MM.1S (cell line): Measurements from ENCODE around the gene LY6G6C.

Source experiments
- DNase-seq: peaks from one replicate; pipeline ENCODE4 v3.0.0-alpha.2; 2015
- H2AFZ ChIP-seq: fragments of 300-600 bp; sonication (generic); 2 replicates; pipeline ENCODE4 v1.6.0; 2016; ENCODE audit warnings: antibody characterized with exemption, low read length
- H3F3A ChIP-seq: fragments of 300-600 bp; sonication (generic); 2 replicates; pipeline ENCODE4 v1.6.1; 2016; ENCODE audit warnings: mild to moderate bottlenecking, antibody characterized with exemption, low read length, moderate library complexity, mixed read lengths; ENCODE audit not compliant: insufficient read depth
- H3K27ac ChIP-seq: fragments of 300-600 bp; sonication (generic); 2 replicates; pipeline ENCODE4 v1.5.1; 2016; ENCODE audit warnings: mild to moderate bottlenecking, low read length
- H3K27me3 ChIP-seq: fragments of 300-600 bp; sonication (generic); replicated peaks from 2 replicates; pipeline ENCODE4 v1.6.0; 2016; ENCODE audit warnings: low read length; ENCODE audit not compliant: insufficient read depth
- H3K36me3 ChIP-seq: fragments of 300-600 bp; sonication (generic); replicated peaks from 2 replicates; pipeline ENCODE4 v1.6.1; 2016; ENCODE audit warnings: mild to moderate bottlenecking, low read length, mixed read lengths; ENCODE audit not compliant: insufficient read depth
- H3K4me1 ChIP-seq: fragments of 300-600 bp; sonication (generic); 2 replicates; pipeline ENCODE4 v1.6.1; 2016; ENCODE audit warnings: low read length, mixed read lengths
- H3K4me2 ChIP-seq: fragments of 300-600 bp; sonication (generic); 2 replicates; pipeline ENCODE4 v1.6.0; 2016; ENCODE audit warnings: low read depth, low read length
- H3K4me3 ChIP-seq: fragments of 300-600 bp; sonication (generic); 2 replicates; pipeline ENCODE4 v1.5.1; 2016; ENCODE audit warnings: low read length, mixed read lengths
- H3K79me2 ChIP-seq: fragments of 300-600 bp; sonication (generic); 2 replicates; pipeline ENCODE4 v1.6.1; 2016; ENCODE audit warnings: mixed run types, low read length, mixed read lengths
- H3K9ac ChIP-seq: fragments of 300-600 bp; sonication (generic); 2 replicates; pipeline ENCODE4 v1.6.1; 2016; ENCODE audit warnings: low read length, mixed read lengths
- H3K9me2 ChIP-seq: fragments of 300-600 bp; sonication (generic); replicated peaks from 2 replicates; pipeline ENCODE4 v1.6.1; 2016; ENCODE audit warnings: mild to moderate bottlenecking, low read length, mixed read lengths; ENCODE audit not compliant: insufficient read depth
- H3K9me3 ChIP-seq: fragments of 300-600 bp; sonication (generic); replicated peaks from 2 replicates; pipeline ENCODE4 v1.6.1; 2016; ENCODE audit warnings: mild to moderate bottlenecking, low read length, mixed read lengths; ENCODE audit not compliant: insufficient read depth
- H4K20me1 ChIP-seq: fragments of 300-600 bp; sonication (generic); 2 replicates; pipeline ENCODE4 v1.6.1; 2016; ENCODE audit warnings: mild to moderate bottlenecking, low read length, moderate library complexity, mixed read lengths; ENCODE audit not compliant: insufficient read depth
- CTCF ChIP-seq: fragments of 300-600 bp; sonication (generic); IDR thresholded peaks from 2 replicates; pipeline ENCODE4 v1.5.1; 2016; ENCODE audit warnings: antibody characterized with exemption, low read length, mixed read lengths
- EZH2 ChIP-seq: fragments of 300-600 bp; sonication (generic); optimal IDR thresholded peaks from 2 replicates; pipeline ENCODE3; 2017; ENCODE audit warnings: low read depth, mild to moderate bottlenecking, antibody characterized with exemption, low read length, mixed read lengths
- EZH2phosphoT487 ChIP-seq: fragments of 300-600 bp; sonication (generic); IDR thresholded peaks from 2 replicates; pipeline ENCODE4 v1.6.1; 2018; ENCODE audit warnings: antibody characterized with exemption, low read length

Gene LY6G6C

DNA sequence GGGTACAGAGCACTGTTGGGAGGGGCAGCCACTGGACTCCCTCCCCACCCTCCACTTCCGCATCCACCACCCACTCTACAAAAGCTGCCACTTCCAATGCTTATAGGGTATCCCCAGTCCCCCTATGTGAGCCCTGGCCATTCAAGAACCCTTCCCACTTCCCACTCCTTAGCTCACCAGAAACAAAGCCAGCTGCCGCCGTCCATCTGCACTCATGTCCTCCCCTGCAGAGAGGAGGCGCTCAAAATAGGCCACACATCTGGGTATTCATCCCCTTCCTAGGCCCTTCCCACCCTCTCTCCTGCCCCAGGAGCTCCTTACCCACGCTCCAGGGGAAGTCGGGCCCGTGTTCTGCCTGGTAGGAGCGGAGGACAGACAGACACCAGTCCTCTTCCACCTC lies 34.2 kb downstream of the LY6G6C start:
- H3K27me3 ChIP-seq: no peaks in the 10 kb centered on the region
- DNase-seq: no peak
- H3K9me2 ChIP-seq: no peaks in the 10 kb centered on the region
- H4K20me1 ChIP-seq: no peaks in the 10 kb centered on the region
- H2AFZ ChIP-seq: no peak overlapping the region
- no peaks in the 10 kb centered on the region for H3F3A ChIP-seq
- TF ChIP-seq EZH2phosphoT487: no peak
- no peak for TF ChIP-seq CTCF
- no peak for TF ChIP-seq EZH2
- H3K9ac ChIP-seq: no peak overlapping the region
- no peak overlapping the region for H3K4me3 ChIP-seq
- no peaks in the 10 kb centered on the region for H3K79me2 ChIP-seq
- H3K36me3 ChIP-seq: no peaks in the 10 kb centered on the region
- H3K27ac ChIP-seq: no peak overlapping the region
- H3K9me3 ChIP-seq: no peaks in the 10 kb centered on the region
- H3K4me1 ChIP-seq: no peaks in the 10 kb centered on the region
- H3K4me2 ChIP-seq: no peak overlapping the region

GRCh38 chr6:31686483-31686882 lies 35.1 kb downstream of the LY6G6C start:
- Histone ChIP-seq H3K9ac (no peak overlapping the region), H2AFZ (no peak overlapping the region), H3K36me3 (no peaks in the 10 kb centered on the region), H3K27me3 (no peaks in the 10 kb centered on the region), H3K9me3 (no peaks in the 10 kb centered on the region), H3K9me2 (no peaks in the 10 kb centered on the region), H3F3A (no peaks in the 10 kb centered on the region), H4K20me1 (no peaks in the 10 kb centered on the region), H3K4me1 (no peaks in the 10 kb centered on the region), H3K27ac (no peak overlapping the region), H3K4me3 (no peak overlapping the region), H3K79me2 (no peaks in the 10 kb centered on the region), H3K4me2 (no peak overlapping the region)
- no peak for DNase-seq
- TF ChIP-seq EZH2phosphoT487 (no peak), EZH2 (no peak), CTCF (no peak)

- TF ChIP-seq CTCF (no peak), EZH2phosphoT487 (no peak), EZH2 (no peak)
- H3K9me3 ChIP-seq: no peaks in the 10 kb centered on the region
- no peaks in the 10 kb centered on the region; the same call in 1 of the 2 replicates for H3K4me1 ChIP-seq
- H3K36me3 ChIP-seq: no peaks in the 10 kb centered on the region
- no peak overlapping the region for H3K9ac ChIP-seq
- DNase-seq: no peak
- no peaks in the 10 kb centered on the region for H3K9me2 ChIP-seq
- H3F3A ChIP-seq: no peaks in the 10 kb centered on the region
- no peak overlapping the region for H3K4me3 ChIP-seq
- no peaks in the 10 kb centered on the region for H3K27me3 ChIP-seq
- no peak overlapping the region for H3K4me2 ChIP-seq
- no peak overlapping the region for H2AFZ ChIP-seq
- no peaks in the 10 kb centered on the region for H3K79me2 ChIP-seq
- no peaks in the 10 kb centered on the region for H4K20me1 ChIP-seq
- no peak overlapping the region for H3K27ac ChIP-seq
Measured at GRCh38 chr6:31683591-31683990, 38.0 kb downstream of the LY6G6C start.
